C4-2B (cell line): ENCODE results near the gene KCNIP4.

Experiments
- H3K27ac ChIP-seq: fragments of 450-650 bp; 2 replicates; pipeline ENCODE4 v1.5.1; 2017
- CTCF ChIP-seq: fragments of 450-650 bp; conservative IDR thresholded peaks from 2 replicates; pipeline ENCODE4 v1.5.1; 2017; ENCODE audit warnings: mild to moderate bottlenecking
- ZFX ChIP-seq: fragments of 450-650 bp; IDR thresholded peaks from 2 replicates; pipeline ENCODE4 v1.6.1; 2017

The KCNIP4 gene

GRCh38 chr4:21752616-21753015, 196.0 kb downstream of the KCNIP4 start:
- TF ChIP-seq CTCF (no peak), ZFX (no peak)
- no peak overlapping the region for H3K27ac ChIP-seq

- no peak overlapping the region for H3K27ac ChIP-seq
- TF ChIP-seq ZFX (no peak), CTCF (no peak)
Observed at GRCh38 chr4:21749924-21750323, 198.6 kb downstream of the KCNIP4 start.

DNA sequence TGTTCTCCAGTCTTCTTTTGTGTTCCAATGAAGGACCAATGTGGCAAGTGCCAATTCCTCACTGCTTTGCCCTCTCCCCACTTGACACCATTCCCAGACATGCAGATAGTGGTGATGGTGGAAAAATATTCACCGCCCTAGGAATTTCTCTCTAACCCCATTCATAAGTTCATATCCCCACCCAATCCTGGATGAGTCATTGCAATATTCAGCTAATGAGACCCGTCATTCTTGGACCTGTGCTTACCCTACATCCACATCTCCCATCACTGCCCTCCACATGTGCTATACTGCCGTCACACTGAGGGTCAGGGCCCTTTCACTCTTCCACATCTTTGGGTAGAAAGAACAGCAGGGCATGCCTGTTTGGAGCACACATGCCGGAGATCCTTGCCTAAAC, 199.2 kb downstream of the KCNIP4 start:
- H3K27ac ChIP-seq, result no peak overlapping the region
- TF ChIP-seq ZFX (no peak), CTCF (no peak)

- no peak overlapping the region for H3K27ac ChIP-seq
- TF ChIP-seq CTCF, result no peak
- TF ChIP-seq ZFX, result no peak
Observed at GRCh38 chr4:21744046-21744445, 204.5 kb downstream of the KCNIP4 start.

DNA sequence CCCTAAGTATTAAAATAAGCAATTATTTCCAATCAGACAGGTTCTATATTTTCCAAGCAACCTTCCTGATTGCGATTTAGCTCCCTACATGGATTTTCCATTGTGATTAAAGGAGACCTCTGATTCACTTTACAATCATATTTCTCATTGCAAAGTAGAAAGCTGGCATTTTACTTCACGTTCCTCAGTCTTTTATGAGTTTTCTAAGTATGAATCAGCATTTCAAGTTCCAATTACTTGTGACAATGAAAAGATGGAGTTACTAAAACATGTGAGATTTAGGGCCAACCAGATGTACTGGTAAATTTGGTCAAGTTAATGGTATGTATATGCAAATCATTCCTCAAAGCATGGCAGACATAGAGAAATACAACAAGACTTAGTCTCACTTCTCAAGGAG, 206.2 kb downstream of the KCNIP4 start:
- TF ChIP-seq CTCF (no peak), ZFX (no peak)
- H3K27ac ChIP-seq, result no peak overlapping the region

GRCh38 chr4:21738821-21739220, 209.8 kb downstream of the KCNIP4 start:
- TF ChIP-seq CTCF (no peak), ZFX (no peak)
- no peak overlapping the region for H3K27ac ChIP-seq

GRCh38 chr4:21735866-21736265, 212.7 kb downstream of the KCNIP4 start:
- no peak overlapping the region for H3K27ac ChIP-seq
- TF ChIP-seq ZFX (no peak), CTCF (no peak)
